OCI-LY7 (cell line): ENCODE data around the gene NRDC. TPM values are rescaled to one million over a fixed set of nuclear protein-coding genes. Genes with fewer than 3 reads are reported as not detected.

Experiments
- BruUV-seq: library from RNA; stranded (reverse); fragments of 400-500 nt; replicated peaks from 2 replicates; lab custom pipeline; 2021; lab: Mats Ljungman, UMichigan
- CTCF ChIA-PET: fragments of 300-600 bp; sonication (Branson Sonifier 250); formaldehyde crosslinking; loops from one replicate; lab custom pipeline; 2022; ENCODE audit warnings: antibody characterized with exemption; ENCODE audit not compliant: unreplicated experiment; lab: Charles Lee
- POLR2A ChIA-PET: fragments of 300-600 bp; sonication (Branson Sonifier 250); formaldehyde crosslinking; loops from one replicate; lab custom pipeline; 2022; ENCODE audit warnings: antibody characterized with exemption; lab: Charles Lee
- DNase-seq: peaks from one replicate; pipeline ENCODE4 v3.0.0-alpha.2; 2015; ENCODE audit warnings: low spot score
- H2AFZ ChIP-seq: fragments of 200-600 bp; sonication (generic), shearing (Covaris generic); 2 replicates; pipeline ENCODE4 v1.6.1; 2014; ENCODE audit warnings: mild to moderate bottlenecking, antibody characterized with exemption, low read length, moderate library complexity
- H3K27ac ChIP-seq: fragments of 200-600 bp; sonication (generic); 2 replicates; pipeline ENCODE4 v1.5.1; 2014; ENCODE audit warnings: mixed run types, low read depth, mild to moderate bottlenecking, moderate library complexity, low read length, inconsistent platforms; ENCODE audit not compliant: poor library complexity, severe bottlenecking
- H3K36me3 ChIP-seq: fragments of 200-600 bp; sonication (generic); 2 replicates; pipeline ENCODE4 v1.6.1; 2014; ENCODE audit warnings: mild to moderate bottlenecking, antibody characterized with exemption, low read length, moderate library complexity, mixed read lengths; ENCODE audit not compliant: insufficient read depth
- H3K4me1 ChIP-seq: fragments of 200-600 bp; sonication (generic); 2 replicates; pipeline ENCODE4 v1.5.1; 2014; ENCODE audit warnings: mild to moderate bottlenecking, low read length; ENCODE audit not compliant: insufficient read depth, poor library complexity, severe bottlenecking
- H3K4me2 ChIP-seq: fragments of 200-600 bp; sonication (generic); 2 replicates; pipeline ENCODE4 v1.6.1; 2014; ENCODE audit warnings: mild to moderate bottlenecking, low read length
- H3K4me3 ChIP-seq: fragments of 200-600 bp; sonication (generic); 2 replicates; pipeline ENCODE4 v1.5.1; 2014; ENCODE audit warnings: mild to moderate bottlenecking, low read depth, low read length; ENCODE audit not compliant: poor library complexity, severe bottlenecking
- H3K79me2 ChIP-seq: fragments of 200-600 bp; sonication (generic); 2 replicates; pipeline ENCODE4 v1.6.1; 2016; ENCODE audit warnings: low read depth, mild to moderate bottlenecking, low read length, moderate library complexity, mixed read lengths; ENCODE audit not compliant: insufficient read depth
- H3K9me2 ChIP-seq: fragments of 200-600 bp; sonication (generic); 2 replicates; pipeline ENCODE4 v1.6.1; 2016; ENCODE audit warnings: mild to moderate bottlenecking, low read length, mixed read lengths; ENCODE audit not compliant: insufficient read depth
- H3K9me3 ChIP-seq: fragments of 200-600 bp; sonication (generic); 2 replicates; pipeline ENCODE4 v1.6.1; 2014; ENCODE audit warnings: mild to moderate bottlenecking, mixed run types, low read length, mixed read lengths
- H4K20me1 ChIP-seq: fragments of 200-600 bp; sonication (generic); 2 replicates; pipeline ENCODE4 v1.6.1; 2014; ENCODE audit warnings: mild to moderate bottlenecking, antibody characterized with exemption, low read length, moderate library complexity, mixed read lengths; ENCODE audit not compliant: insufficient read depth
- EZH2phosphoT487 ChIP-seq: fragments of 200-600 bp; sonication (generic); IDR thresholded peaks from 2 replicates; pipeline ENCODE4 v1.6.1; 2018; ENCODE audit warnings: low read depth, borderline replicate concordance, mild to moderate bottlenecking, mixed run types, antibody characterized with exemption, low read length, moderate library complexity, mixed read lengths
- intact Hi-C: fragments of 100-400 bp; cut with micrococcal nuclease; formaldehyde crosslinking; loops from one replicate; pipeline ENCODE4 v1.10.0; 2022; ENCODE audit not compliant: unreplicated experiment
- total RNA-seq, 2 experiments: library from RNA; depleted of rRNA in 1 of 2; stranded (reverse); fragments of >200 nt in 1 of 2; shearing (Covaris generic) in 1 of 2; gene quantifications; 2 replicates each; pipeline ENCODE4 v1.2.3, GENCODE V29; 2014 to 2022
- TF ChIP-seq, protein P1 (sequence below): fragments of 200-600 bp; sonication (generic); conservative IDR thresholded peaks from 2 replicates; pipeline ENCODE4 v1.5.1; 2014; ENCODE audit warnings: mild to moderate bottlenecking, antibody characterized with exemption, low read length, moderate library complexity, mixed read lengths

Gene NRDC
- total RNA-seq, 2 experiments from 2014 or later, result 48.0 to 162 TPM

- no TSS peak for BruUV-seq
- H4K20me1 ChIP-seq, result 0 out of 2 replicates have a peak, but pooled peaks cover 7% of the 10 kb centered on the region
- peaks cover 60% of the 10 kb centered on the region for H3K36me3 ChIP-seq
- H3K9me2 ChIP-seq, result no peaks in the 10 kb centered on the region
- no peak overlapping the region for H3K27ac ChIP-seq
- ChIA-PET CTCF (no interaction called here), POLR2A (no interaction called here)
- H2AFZ ChIP-seq, result no peak overlapping the region
- no peak for TF ChIP-seq EZH2phosphoT487
- TF ChIP-seq, protein P1, sequence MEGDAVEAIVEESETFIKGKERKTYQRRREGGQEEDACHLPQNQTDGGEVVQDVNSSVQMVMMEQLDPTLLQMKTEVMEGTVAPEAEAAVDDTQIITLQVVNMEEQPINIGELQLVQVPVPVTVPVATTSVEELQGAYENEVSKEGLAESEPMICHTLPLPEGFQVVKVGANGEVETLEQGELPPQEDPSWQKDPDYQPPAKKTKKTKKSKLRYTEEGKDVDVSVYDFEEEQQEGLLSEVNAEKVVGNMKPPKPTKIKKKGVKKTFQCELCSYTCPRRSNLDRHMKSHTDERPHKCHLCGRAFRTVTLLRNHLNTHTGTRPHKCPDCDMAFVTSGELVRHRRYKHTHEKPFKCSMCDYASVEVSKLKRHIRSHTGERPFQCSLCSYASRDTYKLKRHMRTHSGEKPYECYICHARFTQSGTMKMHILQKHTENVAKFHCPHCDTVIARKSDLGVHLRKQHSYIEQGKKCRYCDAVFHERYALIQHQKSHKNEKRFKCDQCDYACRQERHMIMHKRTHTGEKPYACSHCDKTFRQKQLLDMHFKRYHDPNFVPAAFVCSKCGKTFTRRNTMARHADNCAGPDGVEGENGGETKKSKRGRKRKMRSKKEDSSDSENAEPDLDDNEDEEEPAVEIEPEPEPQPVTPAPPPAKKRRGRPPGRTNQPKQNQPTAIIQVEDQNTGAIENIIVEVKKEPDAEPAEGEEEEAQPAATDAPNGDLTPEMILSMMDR, result no peak
- intact Hi-C loops, result no loop called here
- no peak for DNase-seq
- H3K4me3 ChIP-seq, result no peak overlapping the region
- no peaks in the 10 kb centered on the region for H3K9me3 ChIP-seq
- H3K4me1 ChIP-seq, result no peaks in the 10 kb centered on the region
- no peak overlapping the region for H3K4me2 ChIP-seq
- H3K79me2 ChIP-seq, result 0 out of 2 replicates have a peak, but pooled peaks cover 4% of the 10 kb centered on the region
These were observed 129.4 kb downstream of the NRDC start for GRCh38 chr1:51749151-51749550.

- no peaks in the 10 kb centered on the region for H3K9me2 ChIP-seq
- H3K4me3 ChIP-seq, result no peak overlapping the region
- H3K9me3 ChIP-seq, result no peaks in the 10 kb centered on the region
- H3K27ac ChIP-seq, result no peak overlapping the region
- peaks cover 7% of the 10 kb centered on the region for H3K4me1 ChIP-seq
- H3K36me3 ChIP-seq, result peaks cover 34% of the 10 kb centered on the region
- peaks cover 20% of the 10 kb centered on the region; the same call in 1 of the 2 replicates for H3K79me2 ChIP-seq
- no TSS peak for BruUV-seq
- ChIA-PET POLR2A (interaction anchor here (0.7 to 0.8 kb wide), 2 partner anchors 8 to 13 kb away, joined by 3 to 5 read pairs; no protein-coding TSS in a partner anchor), CTCF (no interaction called here)
- TF ChIP-seq, protein P1, result no peak
- no peak for TF ChIP-seq EZH2phosphoT487
- no peak overlapping the region for H2AFZ ChIP-seq
- DNase-seq, result no peak
- H3K4me2 ChIP-seq, result no peak overlapping the region
- intact Hi-C loops, result no loop called here
- H4K20me1 ChIP-seq, result 0 out of 2 replicates have a peak, but pooled peaks cover 7% of the 10 kb centered on the region
These were observed 133.3 kb downstream of the NRDC start for GRCh38 chr1:51745304-51745570.

GRCh38 chr1:51744506-51745303, 133.8 kb downstream of the NRDC start:
- H3K9me2 ChIP-seq, result no peaks in the 10 kb centered on the region
- H3K4me3 ChIP-seq, result no peak overlapping the region
- peaks cover 9% of the 10 kb centered on the region for H3K4me1 ChIP-seq
- no TSS peak for BruUV-seq
- no peak overlapping the region for H3K27ac ChIP-seq
- CTCF ChIA-PET, result no interaction called here
- H3K79me2 ChIP-seq, result peaks cover 26% of the 10 kb centered on the region; the same call in 1 of the 2 replicates
- H3K4me2 ChIP-seq, result no peak overlapping the region
- no peak overlapping the region for H2AFZ ChIP-seq
- no peak for DNase-seq
- H3K36me3 ChIP-seq, result peaks cover 30% of the 10 kb centered on the region
- H4K20me1 ChIP-seq, result peaks cover 7% of the 10 kb centered on the region; the same call in 1 of the 2 replicates
- POLR2A ChIA-PET, result no interaction called here
- intact Hi-C loops, result no loop called here
- no peaks in the 10 kb centered on the region for H3K9me3 ChIP-seq
- TF ChIP-seq, protein P1, result no peak
- TF ChIP-seq EZH2phosphoT487, result no peak
